IMR-90 (cell line): ENCODE measurements around the gene ASTL. TPM values are rescaled to one million over a fixed set of nuclear protein-coding genes. Genes with fewer than 3 reads are reported as not detected.

Source experiments
- ATAC-seq: fragments of 200-7000 bp; cut with Tn5 transposase; 2 replicates; pipeline ENCODE4 v1.9.1; 2020; ENCODE audit warnings: low read depth, mild to moderate bottlenecking, moderate library complexity
- BruUV-seq: library from RNA; stranded (reverse); fragments of 400-500 nt; replicated peaks from 2 replicates; lab custom pipeline; 2021; lab: Mats Ljungman, UMichigan
- CTCF ChIA-PET: fragments of 300-600 bp; formaldehyde crosslinking; extraction: SDS; loops from one replicate; lab custom pipeline; 2021; ENCODE audit warnings: antibody characterized with exemption; lab: Yijun Ruan, JAX
- POLR2A ChIA-PET: fragments of 300-600 bp; sonication (Branson Sonifier 250); formaldehyde crosslinking; loops from one replicate; lab custom pipeline; 2022; ENCODE audit warnings: antibody characterized with exemption; ENCODE audit not compliant: unreplicated experiment; lab: Charles Lee
- DNase-seq: peaks from one replicate; pipeline ENCODE4 v3.0.0; 2013
- H2AFZ ChIP-seq: replicated peaks from 2 replicates; pipeline ENCODE3; 2013; ENCODE audit warnings: low read length, mild to moderate bottlenecking; ENCODE audit not compliant: poor library complexity
- H2AK5ac ChIP-seq: 2 replicates; pipeline ENCODE4 v1.6.1; 2013; ENCODE audit warnings: low read depth, low read length, inconsistent platforms
- H2AK9ac ChIP-seq: replicated peaks from 2 replicates; pipeline ENCODE3; 2013; ENCODE audit warnings: mild to moderate bottlenecking, low read depth, low read length, moderate library complexity; ENCODE audit not compliant: poor library complexity
- H2BK120ac ChIP-seq: 2 replicates; pipeline ENCODE4 v1.6.1; 2013; ENCODE audit warnings: low read depth, low read length, inconsistent platforms
- H2BK15ac ChIP-seq: 3 replicates; pipeline ENCODE4 v1.6.1; 2013; ENCODE audit warnings: low read depth, low read length, inconsistent platforms
- H2BK20ac ChIP-seq: 2 replicates; pipeline ENCODE4 v1.6.1; 2013; ENCODE audit warnings: low read depth, mild to moderate bottlenecking, inconsistent platforms, low read length, moderate library complexity
- H2BK5ac ChIP-seq: 2 replicates; pipeline ENCODE4 v1.6.1; 2013; ENCODE audit warnings: mild to moderate bottlenecking, low read depth, low read length, inconsistent platforms; ENCODE audit not compliant: poor library complexity, severe bottlenecking
- H3K14ac ChIP-seq: replicated peaks from 2 replicates; pipeline ENCODE4 v1.6.1; 2013; ENCODE audit warnings: low read depth, low read length, inconsistent platforms
- H3K18ac ChIP-seq: 2 replicates; pipeline ENCODE4 v1.6.1; 2013; ENCODE audit warnings: low read depth, low read length, control low read depth
- H3K23ac ChIP-seq: 2 replicates; pipeline ENCODE4 v1.6.1; 2013; ENCODE audit warnings: low read depth, low read length, inconsistent platforms
- H3K27ac ChIP-seq: 2 replicates; pipeline ENCODE4 v1.5.1; 2013; ENCODE audit warnings: mild to moderate bottlenecking, control low read depth, low read length; ENCODE audit not compliant: insufficient read depth
- H3K27me3 ChIP-seq: 2 replicates; pipeline ENCODE4 v1.6.1; 2013; ENCODE audit warnings: low read length; ENCODE audit not compliant: control insufficient read depth, insufficient read depth
- H3K36me3 ChIP-seq: 2 replicates; pipeline ENCODE4 v1.6.1; 2013; ENCODE audit warnings: low read length, mixed read lengths; ENCODE audit not compliant: control insufficient read depth, insufficient read depth
- H3K4ac ChIP-seq: 2 replicates; pipeline ENCODE4 v1.6.1; 2013; ENCODE audit warnings: low read depth, low read length, inconsistent platforms
- H3K4me1 ChIP-seq: 2 replicates; pipeline ENCODE4 v1.6.1; 2013; ENCODE audit warnings: low read length, mixed read lengths; ENCODE audit not compliant: control insufficient read depth, insufficient read depth
- H3K4me2 ChIP-seq: 2 replicates; pipeline ENCODE4 v1.6.1; 2013; ENCODE audit warnings: low read depth, mild to moderate bottlenecking, control low read depth, low read length, moderate library complexity
- H3K4me3 ChIP-seq: 2 replicates; pipeline ENCODE4 v1.5.1; 2013; ENCODE audit warnings: low read depth, mild to moderate bottlenecking, control low read depth, low read length, moderate library complexity; ENCODE audit not compliant: insufficient read depth
- H3K56ac ChIP-seq: 2 replicates; pipeline ENCODE4 v1.6.1; 2013; ENCODE audit warnings: low read length, inconsistent platforms; ENCODE audit not compliant: insufficient read depth; ENCODE audit errors: extremely low read depth
- H3K79me1 ChIP-seq, 2 experiments: 2 replicates each; pipeline ENCODE4 v1.6.1; 2013; ENCODE audit warnings: low read length in 2 of 2, inconsistent platforms in 1 of 2, low read depth in 1 of 2
- H3K9ac ChIP-seq: 2 replicates; pipeline ENCODE4 v1.6.1; 2013; ENCODE audit warnings: low read depth, low read length, control low read depth
- H3K9me1 ChIP-seq: 2 replicates; pipeline ENCODE4 v1.6.1; 2013; ENCODE audit warnings: low read length, inconsistent platforms; ENCODE audit not compliant: insufficient read depth
- H3K9me3 ChIP-seq: 2 replicates; pipeline ENCODE4 v1.6.1; 2013; ENCODE audit warnings: low read length; ENCODE audit not compliant: control insufficient read depth, insufficient read depth
- H4K20me1 ChIP-seq: 2 replicates; pipeline ENCODE4 v1.6.1; 2013; ENCODE audit warnings: low read length, inconsistent platforms; ENCODE audit not compliant: insufficient read depth
- H4K5ac ChIP-seq: 2 replicates; pipeline ENCODE4 v1.6.1; 2013; ENCODE audit warnings: mild to moderate bottlenecking, low read depth, low read length, control low read depth
- H4K8ac ChIP-seq, 2 experiments: 2 replicates each; pipeline ENCODE4 v1.6.1; 2013; ENCODE audit warnings: low read depth in 2 of 2, low read length in 2 of 2, control low read depth in 1 of 2, inconsistent platforms in 1 of 2
- H4K91ac ChIP-seq: 2 replicates; pipeline ENCODE4 v1.6.1; 2013; ENCODE audit warnings: low read depth, low read length, inconsistent platforms; ENCODE audit not compliant: insufficient read depth
- BHLHE40 ChIP-seq: fragments of 150-350 bp; IDR thresholded peaks from 2 replicates; pipeline ENCODE4 v1.6.1; 2016; ENCODE audit warnings: mild to moderate bottlenecking, low read depth, low read length
- CEBPB ChIP-seq: IDR thresholded peaks from 2 replicates; pipeline ENCODE4 v1.6.1; 2012; ENCODE audit warnings: low read depth, low read length, improper control_type of control experiment
- CHD1 ChIP-seq: IDR thresholded peaks from 2 replicates; pipeline ENCODE4 v1.6.1; 2012; ENCODE audit warnings: low read depth, low read length, improper control_type of control experiment
- FOS ChIP-seq: fragments of 150-350 bp; IDR thresholded peaks from 2 replicates; pipeline ENCODE4 v1.6.1; 2016; ENCODE audit warnings: low read depth, low read length
- MXI1 ChIP-seq: IDR thresholded peaks from 2 replicates; pipeline ENCODE4 v1.6.1; 2012; ENCODE audit warnings: low read depth, mild to moderate bottlenecking, low read length, moderate library complexity, borderline replicate concordance
- NFE2L2 ChIP-seq: fragments of 150-350 bp; IDR thresholded peaks from 2 replicates; pipeline ENCODE4 v1.6.1; 2016; ENCODE audit warnings: low read depth, mild to moderate bottlenecking, low read length
- RAD21 ChIP-seq: IDR thresholded peaks from 2 replicates; pipeline ENCODE4 v1.6.1; 2012; ENCODE audit warnings: low read length, improper control_type of control experiment
- RCOR1 ChIP-seq: IDR thresholded peaks from 2 replicates; pipeline ENCODE4 v1.6.1; 2012; ENCODE audit warnings: mild to moderate bottlenecking, low read length, improper control_type of control experiment; ENCODE audit not compliant: insufficient replicate concordance
- RFX5 ChIP-seq: IDR thresholded peaks from 2 replicates; pipeline ENCODE4 v1.8.0; 2012; ENCODE audit warnings: low read depth, mild to moderate bottlenecking, low read length, moderate library complexity
- SMC3 ChIP-seq: fragments of 150-350 bp; IDR thresholded peaks from 2 replicates; pipeline ENCODE4 v1.6.1; 2016; ENCODE audit warnings: low read depth, mild to moderate bottlenecking, antibody characterized with exemption, low read length, moderate library complexity
- WGBS, 2 experiments: methylation state at CpG; one replicate each; pipeline versions ENCODE4 v1.1.5 to v1.1.7; 2013; ENCODE audit warnings: missing lambda C conversion rate in 2 of 2; ENCODE audit not compliant: insufficient read length in 1 of 2; ENCODE audit errors: extremely low coverage in 2 of 2; 5-methylcytosine and 5-hydroxymethylcytosine counted together
- dilution Hi-C: fragments of 300-500 bp; cut with HindIII; formaldehyde crosslinking; loops from one replicate; pipeline ENCODE4 v1.14.3; 2018; ENCODE audit warnings: low sequenced_read_pairs; ENCODE audit not compliant: unreplicated experiment
- in situ Hi-C: fragments of 300-500 bp; cut with MboI; formaldehyde crosslinking; loops from 3 replicates; pipeline ENCODE4 v1.14.3; 2019; ENCODE audit warnings: low sequenced_read_pairs, inconsistent platforms, mixed read lengths
- intact Hi-C: fragments of 100-400 bp; cut with micrococcal nuclease; formaldehyde crosslinking; loops from 2 replicates; pipeline ENCODE4 v1.10.0; 2022
- polyA plus RNA-seq, 3 experiments: library from polyadenylated mRNA; depleted of rRNA; stranded (reverse); fragments of >200 nt; gene quantifications; 2 replicates each; pipeline ENCODE4 v1.2.3, GENCODE V29; 2012; ENCODE audit warnings: low replicate concordance in 1 of 3
- total RNA-seq: library from RNA; depleted of rRNA; stranded (reverse); fragments of >200 nt; gene quantifications from 2 replicates; pipeline ENCODE4 v1.2.3, GENCODE V29; 2012
- TF ChIP-seq, protein P1 (sequence below): conservative IDR thresholded peaks from 2 replicates; pipeline ENCODE4 v1.5.1; 2012; ENCODE audit warnings: mild to moderate bottlenecking, low read depth, low read length, improper control_type of control experiment
- TF ChIP-seq, protein P2 (sequence below): fragments of 150-350 bp; IDR thresholded peaks from 2 replicates; pipeline ENCODE4 v1.6.1; 2017; ENCODE audit warnings: mild to moderate bottlenecking, antibody characterized with exemption, low read length, low read depth
- TF ChIP-seq, protein P3 (sequence below): fragments of 150-350 bp; IDR thresholded peaks from 2 replicates; pipeline ENCODE4 v1.6.1; 2016; ENCODE audit warnings: low read depth, mild to moderate bottlenecking, low read length, moderate library complexity, borderline replicate concordance

ASTL gene
- total and polyA plus RNA-seq, 2 of the 4 experiments (the other 2 are of a cell fraction), result not detected

DNA sequence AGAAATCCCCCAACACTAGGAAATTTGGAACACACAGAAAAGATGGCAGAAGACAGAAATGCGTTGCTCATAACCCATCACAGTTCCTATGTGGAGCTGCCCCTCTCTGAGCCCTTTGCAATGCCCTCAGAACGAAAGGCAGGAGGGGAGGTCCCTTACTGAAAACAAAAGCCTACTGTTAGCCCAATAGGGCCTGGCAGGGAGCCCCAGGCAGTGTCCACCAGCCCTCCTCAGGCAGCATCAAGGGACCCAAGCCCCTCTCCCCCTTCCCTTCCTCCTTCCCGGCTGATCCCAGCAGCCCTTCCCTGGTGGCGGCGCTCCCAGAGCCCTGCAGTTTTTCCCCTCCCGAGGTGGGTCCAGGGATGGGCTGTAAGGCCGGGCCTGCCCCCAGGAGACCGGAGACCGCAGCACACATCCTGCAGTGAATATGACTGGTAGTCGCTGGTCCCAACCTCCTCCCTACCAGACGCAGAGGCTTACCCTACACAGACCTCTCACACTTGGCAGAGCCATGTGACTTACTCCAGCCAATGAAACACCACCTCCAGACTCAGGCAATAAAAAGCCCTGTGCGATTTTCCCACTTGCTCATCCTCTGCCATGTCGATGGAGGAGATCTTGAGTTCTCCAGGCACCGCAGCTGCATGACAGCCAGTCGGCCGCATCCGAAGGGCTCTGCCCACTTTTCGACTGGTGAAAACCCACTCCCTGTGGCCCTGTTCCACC, 26.3 kb upstream of the ASTL start:
- H3K9me1 ChIP-seq, result no peaks in the 10 kb centered on the region

More for the DNA sequence above, 26.3 kb upstream of the ASTL start:
- ATAC-seq, result no peak
- no peak overlapping the region for H3K23ac ChIP-seq
- H2AFZ ChIP-seq, result peak overlapping the region; percentile 56
- no peak overlapping the region for H3K56ac ChIP-seq
- no peaks in the 10 kb centered on the region for H3K36me3 ChIP-seq
- WGBS, 2 experiments, result 89% methylated on average over 4 of the region's 18 CpGs; no CpG with 5 or more reads in 1 of the 2 experiments
- H3K4me2 ChIP-seq, result no peak overlapping the region
- no peak overlapping the region for H3K18ac ChIP-seq
- no peak overlapping the region for H2BK5ac ChIP-seq
- in situ Hi-C loops (no loop called here), dilution Hi-C loops (no loop called here), intact Hi-C loops (no loop called here)
- no peak overlapping the region for H3K4ac ChIP-seq
- H3K27ac ChIP-seq, result no peak overlapping the region
- H2AK9ac ChIP-seq, result peak overlapping the region; percentile 34
- no peak overlapping the region for H2AK5ac ChIP-seq
- no peaks in the 10 kb centered on the region for H3K9me3 ChIP-seq
- no peak overlapping the region for H3K14ac ChIP-seq
- no peak overlapping the region for H4K91ac ChIP-seq
- no peaks in the 10 kb centered on the region for H3K79me1 ChIP-seq
- no peaks in the 10 kb centered on the region; the same call in 1 of the 2 replicates for H3K27me3 ChIP-seq
- no peaks in the 10 kb centered on the region for H3K4me1 ChIP-seq
- H2BK20ac ChIP-seq, result no peak overlapping the region
- DNase-seq, result no peak
- CTCF ChIA-PET, result interaction anchor here (1.6 kb wide), 1 partner anchor 10 kb away, joined by 4 read pairs; no protein-coding TSS in a partner anchor
- no peak overlapping the region for H3K4me3 ChIP-seq
- no TSS peak for BruUV-seq
- POLR2A ChIA-PET, result no interaction called here
- H4K8ac ChIP-seq, result no peak overlapping the region
- H2BK15ac ChIP-seq, result no peak overlapping the region
- H2BK120ac ChIP-seq, result no peak overlapping the region
- no peak overlapping the region for H3K9ac ChIP-seq
- TF ChIP-seq BHLHE40 (no peak), FOS (no peak), SMC3 (no peak), NFE2L2 (no peak), CEBPB (no peak), CHD1 (no peak), MXI1 (no peak), RCOR1 (no peak), RAD21 (no peak), RFX5 (no peak)
- TF ChIP-seq, protein P1, sequence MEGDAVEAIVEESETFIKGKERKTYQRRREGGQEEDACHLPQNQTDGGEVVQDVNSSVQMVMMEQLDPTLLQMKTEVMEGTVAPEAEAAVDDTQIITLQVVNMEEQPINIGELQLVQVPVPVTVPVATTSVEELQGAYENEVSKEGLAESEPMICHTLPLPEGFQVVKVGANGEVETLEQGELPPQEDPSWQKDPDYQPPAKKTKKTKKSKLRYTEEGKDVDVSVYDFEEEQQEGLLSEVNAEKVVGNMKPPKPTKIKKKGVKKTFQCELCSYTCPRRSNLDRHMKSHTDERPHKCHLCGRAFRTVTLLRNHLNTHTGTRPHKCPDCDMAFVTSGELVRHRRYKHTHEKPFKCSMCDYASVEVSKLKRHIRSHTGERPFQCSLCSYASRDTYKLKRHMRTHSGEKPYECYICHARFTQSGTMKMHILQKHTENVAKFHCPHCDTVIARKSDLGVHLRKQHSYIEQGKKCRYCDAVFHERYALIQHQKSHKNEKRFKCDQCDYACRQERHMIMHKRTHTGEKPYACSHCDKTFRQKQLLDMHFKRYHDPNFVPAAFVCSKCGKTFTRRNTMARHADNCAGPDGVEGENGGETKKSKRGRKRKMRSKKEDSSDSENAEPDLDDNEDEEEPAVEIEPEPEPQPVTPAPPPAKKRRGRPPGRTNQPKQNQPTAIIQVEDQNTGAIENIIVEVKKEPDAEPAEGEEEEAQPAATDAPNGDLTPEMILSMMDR, result no peak
- TF ChIP-seq, protein P2, sequence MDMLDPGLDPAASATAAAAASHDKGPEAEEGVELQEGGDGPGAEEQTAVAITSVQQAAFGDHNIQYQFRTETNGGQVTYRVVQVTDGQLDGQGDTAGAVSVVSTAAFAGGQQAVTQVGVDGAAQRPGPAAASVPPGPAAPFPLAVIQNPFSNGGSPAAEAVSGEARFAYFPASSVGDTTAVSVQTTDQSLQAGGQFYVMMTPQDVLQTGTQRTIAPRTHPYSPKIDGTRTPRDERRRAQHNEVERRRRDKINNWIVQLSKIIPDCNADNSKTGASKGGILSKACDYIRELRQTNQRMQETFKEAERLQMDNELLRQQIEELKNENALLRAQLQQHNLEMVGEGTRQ, result no peak
- TF ChIP-seq, protein P3, sequence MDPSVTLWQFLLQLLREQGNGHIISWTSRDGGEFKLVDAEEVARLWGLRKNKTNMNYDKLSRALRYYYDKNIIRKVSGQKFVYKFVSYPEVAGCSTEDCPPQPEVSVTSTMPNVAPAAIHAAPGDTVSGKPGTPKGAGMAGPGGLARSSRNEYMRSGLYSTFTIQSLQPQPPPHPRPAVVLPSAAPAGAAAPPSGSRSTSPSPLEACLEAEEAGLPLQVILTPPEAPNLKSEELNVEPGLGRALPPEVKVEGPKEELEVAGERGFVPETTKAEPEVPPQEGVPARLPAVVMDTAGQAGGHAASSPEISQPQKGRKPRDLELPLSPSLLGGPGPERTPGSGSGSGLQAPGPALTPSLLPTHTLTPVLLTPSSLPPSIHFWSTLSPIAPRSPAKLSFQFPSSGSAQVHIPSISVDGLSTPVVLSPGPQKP, result no peak
- no peaks in the 10 kb centered on the region for H4K20me1 ChIP-seq
- H4K5ac ChIP-seq, result no peak overlapping the region
